HL-60/S4 treated with retinoic acid at 250 ng/mL for 4 days and 3 days (cell line): ENCODE measurements around the gene FRMD4B.

ENCODE experiments used
- in situ Hi-C: fragments of 300-500 bp; cut with MboI; formaldehyde crosslinking; loops from 2 replicates; pipeline ENCODE4 v1.7.0; 2022; ENCODE audit warnings: low sequenced_read_pairs

The FRMD4B gene

GRCh38 chr3:69370156-69370883, 15.6 kb downstream of the FRMD4B start:
- in situ Hi-C loops, result no loop called here

- in situ Hi-C loops, result no loop called here
Observed at GRCh38 chr3:69368129-69368741, 17.7 kb downstream of the FRMD4B start.

DNA sequence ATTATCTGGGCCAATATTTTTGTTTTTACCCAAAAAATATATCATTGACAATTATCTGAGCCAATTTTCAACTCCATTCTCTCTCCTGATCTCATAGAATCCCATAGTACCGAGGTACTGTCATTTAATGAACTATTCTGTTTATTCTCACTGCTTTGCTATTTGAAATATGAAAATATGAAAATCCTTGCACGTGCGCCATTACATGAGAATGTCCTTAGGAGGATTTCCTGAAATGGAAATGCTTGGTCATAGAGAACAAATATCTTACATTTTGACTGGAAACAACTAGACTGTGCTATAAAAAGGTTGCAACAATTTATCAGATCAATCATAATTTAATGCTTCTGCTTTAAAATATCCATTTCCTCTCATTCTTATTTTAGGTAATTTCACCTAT, 18.3 kb downstream of the FRMD4B start:
- in situ Hi-C loops, result no loop called here

GRCh38 chr3:69364354-69364753, 21.5 kb downstream of the FRMD4B start:
- in situ Hi-C loops, result no loop called here

GRCh38 chr3:69360690-69361089, 25.2 kb downstream of the FRMD4B start:
- in situ Hi-C loops, result no loop called here

DNA sequence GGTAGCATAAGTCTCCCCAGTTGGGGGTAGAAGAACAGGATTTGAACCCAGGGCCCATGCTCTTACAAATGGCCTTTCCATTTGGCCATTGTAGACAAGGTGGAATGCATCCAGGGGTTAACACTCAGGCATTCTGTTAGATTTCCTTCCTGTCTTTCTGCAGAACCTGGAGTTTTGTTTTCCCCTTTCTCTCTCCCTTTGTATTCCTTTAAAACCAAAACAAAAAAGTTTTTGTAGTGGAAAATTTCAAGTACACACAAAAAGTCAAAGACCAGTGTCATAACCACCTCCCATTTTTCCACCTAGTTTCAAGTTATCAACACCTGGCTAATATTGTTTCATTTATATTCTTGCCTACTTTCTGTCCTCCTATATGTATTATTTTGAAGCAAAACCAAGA, 26.0 kb downstream of the FRMD4B start:
- in situ Hi-C loops, result no loop called here

DNA sequence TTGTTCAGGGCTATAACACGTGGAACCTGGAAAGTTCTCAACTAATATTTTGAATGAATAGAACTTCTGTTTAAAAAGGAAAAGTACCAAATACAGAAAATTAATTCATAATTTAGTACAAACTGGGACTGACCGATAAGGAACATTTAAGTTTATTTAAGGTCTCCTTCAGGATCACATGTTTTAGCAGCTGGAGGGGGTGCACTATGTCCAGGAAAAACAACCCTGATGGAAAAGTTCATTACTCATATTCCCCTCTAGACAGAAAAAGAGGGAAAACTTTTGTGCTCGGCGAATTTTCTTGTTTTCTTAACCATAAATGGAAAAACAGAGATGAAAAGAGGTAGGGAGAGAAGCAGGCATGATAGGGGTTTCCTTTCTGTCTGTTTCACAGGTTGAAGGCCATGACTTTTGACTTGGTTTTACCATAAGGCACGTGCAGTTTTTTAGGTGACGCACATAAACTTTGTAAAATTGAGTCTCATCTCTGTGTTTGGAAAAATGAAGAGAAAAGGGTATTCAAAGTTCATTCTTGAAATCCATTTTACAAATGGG, 26.5 kb downstream of the FRMD4B start:
- in situ Hi-C loops, result no loop called here

DNA sequence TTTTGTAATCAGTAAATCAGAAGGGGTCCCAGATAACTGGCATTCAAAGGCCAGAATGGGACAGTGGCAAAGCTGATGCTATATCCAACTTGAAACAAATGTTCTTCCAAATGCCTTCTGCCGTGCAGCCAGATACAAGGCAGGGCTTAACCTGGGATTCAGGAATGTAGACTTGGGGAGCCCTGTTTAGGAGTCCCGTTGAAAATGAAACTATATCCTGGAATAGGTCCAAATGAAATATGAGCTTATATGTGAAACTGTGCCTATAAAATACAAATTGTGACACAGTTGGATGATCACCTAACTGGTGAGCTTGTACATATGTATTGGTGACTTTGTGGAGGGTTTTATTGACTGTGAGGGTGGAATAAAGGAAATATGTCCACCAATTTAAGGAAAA, 28.7 kb downstream of the FRMD4B start:
- in situ Hi-C loops, result no loop called here

DNA sequence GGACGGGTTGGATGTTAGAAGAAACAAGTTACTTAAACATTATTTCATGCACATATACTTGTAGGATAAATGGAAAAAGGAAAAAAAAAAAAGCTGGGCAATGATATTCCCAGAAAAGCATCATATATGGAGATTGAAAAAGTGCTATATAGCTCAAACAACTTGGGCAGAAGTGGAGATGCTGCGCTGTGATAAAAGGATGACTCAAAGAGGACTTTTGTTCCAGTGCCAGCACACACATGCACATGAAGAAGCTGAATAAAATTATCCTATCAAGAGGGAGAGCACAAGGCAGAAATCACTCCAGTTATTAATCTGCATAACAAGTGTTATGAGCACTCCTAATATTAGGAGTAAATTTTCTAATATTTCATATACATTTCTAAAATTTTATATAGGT, 30.9 kb downstream of the FRMD4B start:
- in situ Hi-C loops, result no loop called here

GRCh38 chr3:69353503-69353902, 32.4 kb downstream of the FRMD4B start:
- in situ Hi-C loops, result no loop called here

- in situ Hi-C loops, result no loop called here
Observed at GRCh38 chr3:69353088-69353478, 32.8 kb downstream of the FRMD4B start.

- in situ Hi-C loops, result no loop called here
Observed at GRCh38 chr3:69352305-69353087, 33.4 kb downstream of the FRMD4B start.

DNA sequence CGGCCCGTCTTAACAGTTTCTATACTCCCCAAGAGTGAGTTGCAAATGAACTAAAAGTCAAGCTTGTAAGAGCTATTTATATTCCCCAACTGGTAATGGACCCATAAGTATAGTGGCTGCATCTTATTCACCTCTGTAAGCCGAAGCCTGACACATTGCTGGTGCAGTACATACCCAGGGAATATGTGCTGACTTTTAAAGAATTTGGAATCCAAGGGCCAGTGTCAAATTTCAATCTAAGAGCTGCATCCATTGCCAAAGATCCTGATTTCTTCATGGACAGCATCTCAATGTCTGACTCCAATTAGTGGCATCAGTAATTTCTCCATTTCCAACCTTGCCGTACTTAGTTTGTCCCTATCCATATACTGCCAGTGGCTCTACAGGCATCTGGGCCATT, 42.0 kb downstream of the FRMD4B start:
- in situ Hi-C loops, result no loop called here

DNA sequence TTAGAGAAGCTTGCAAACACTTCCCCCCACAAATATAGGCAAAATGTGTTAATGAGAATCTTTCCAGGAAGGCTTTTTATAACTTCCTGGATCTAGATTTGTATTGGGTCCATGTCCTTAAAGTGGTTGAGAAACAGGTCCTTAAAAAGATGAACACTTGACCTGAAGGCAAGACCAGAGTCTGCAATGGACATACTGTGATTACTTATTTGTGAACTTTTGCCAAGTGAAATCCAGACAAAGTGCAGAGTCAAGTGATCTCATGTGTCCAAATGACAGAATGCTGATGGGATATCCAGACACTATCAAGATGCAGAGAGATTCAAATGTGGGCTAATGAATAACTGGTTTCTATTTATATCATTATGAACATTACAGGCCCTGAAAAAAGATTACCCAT, 43.8 kb downstream of the FRMD4B start:
- in situ Hi-C loops, result no loop called here

DNA sequence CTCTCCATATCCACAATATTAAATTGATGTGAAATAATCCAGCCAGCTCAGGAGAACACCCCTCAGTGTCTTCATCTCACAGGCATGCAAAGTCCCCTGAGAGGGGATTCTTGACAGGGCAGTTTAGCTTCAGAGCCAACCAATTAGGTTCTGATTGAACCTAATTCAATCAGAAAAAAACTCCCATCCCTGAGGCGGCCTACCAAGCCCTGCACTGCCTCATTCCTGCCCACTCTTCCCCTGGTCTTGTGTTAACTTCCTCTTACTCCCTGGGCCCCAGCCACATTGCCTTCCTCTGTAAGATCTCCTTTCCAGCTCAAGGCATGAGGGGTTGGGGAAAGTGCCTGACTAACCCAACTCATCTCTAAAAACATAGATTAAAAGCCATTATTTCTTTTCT, 46.1 kb downstream of the FRMD4B start:
- in situ Hi-C loops, result no loop called here

GRCh38 chr3:69338911-69339310, 47.0 kb downstream of the FRMD4B start:
- in situ Hi-C loops, result no loop called here

DNA sequence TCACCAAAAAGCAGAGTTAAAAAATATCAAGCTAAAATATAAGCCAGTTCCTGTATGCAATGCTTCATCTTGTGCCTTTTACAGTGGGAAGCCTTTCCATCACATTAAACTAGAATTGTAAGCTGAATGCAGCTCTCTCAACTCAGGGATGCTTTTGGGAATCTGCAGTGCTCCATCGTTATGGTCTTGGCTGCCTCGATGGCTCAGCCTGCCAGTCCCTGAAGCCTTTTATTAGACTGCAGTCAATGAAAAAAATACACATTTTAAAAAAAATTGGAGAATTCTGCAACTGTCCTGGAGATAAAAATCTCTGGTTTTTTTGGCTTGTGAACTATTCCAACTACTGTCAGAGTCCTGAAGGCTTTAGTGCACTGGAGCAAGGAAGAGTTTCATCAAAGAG, 53.0 kb downstream of the FRMD4B start:
- in situ Hi-C loops, result no loop called here

DNA sequence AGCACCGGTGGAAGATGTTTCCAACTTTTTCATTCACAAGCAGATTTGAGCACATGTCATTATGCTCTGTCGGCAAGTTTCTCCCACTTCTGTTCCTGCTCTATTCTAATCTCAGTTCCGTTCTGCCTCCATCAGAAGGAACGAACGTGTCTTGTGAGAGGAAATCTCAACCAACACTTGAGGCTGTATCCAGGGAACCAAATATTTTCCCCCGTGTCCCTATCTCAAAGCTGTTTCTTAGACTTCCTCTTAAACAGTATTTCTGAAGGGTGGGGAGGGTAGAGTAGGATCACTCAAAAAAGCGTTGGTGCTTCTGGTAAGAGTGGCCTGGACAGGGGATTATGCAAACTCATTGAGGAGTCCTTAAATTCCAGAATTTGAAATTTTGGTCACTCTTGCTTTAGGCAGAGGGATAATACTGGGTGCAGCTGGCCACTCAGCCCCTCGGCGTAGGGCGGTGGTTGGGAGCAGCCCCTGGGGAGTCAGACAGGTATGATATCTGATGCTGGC, 54.9 kb downstream of the FRMD4B start:
- in situ Hi-C loops, result no loop called here

DNA sequence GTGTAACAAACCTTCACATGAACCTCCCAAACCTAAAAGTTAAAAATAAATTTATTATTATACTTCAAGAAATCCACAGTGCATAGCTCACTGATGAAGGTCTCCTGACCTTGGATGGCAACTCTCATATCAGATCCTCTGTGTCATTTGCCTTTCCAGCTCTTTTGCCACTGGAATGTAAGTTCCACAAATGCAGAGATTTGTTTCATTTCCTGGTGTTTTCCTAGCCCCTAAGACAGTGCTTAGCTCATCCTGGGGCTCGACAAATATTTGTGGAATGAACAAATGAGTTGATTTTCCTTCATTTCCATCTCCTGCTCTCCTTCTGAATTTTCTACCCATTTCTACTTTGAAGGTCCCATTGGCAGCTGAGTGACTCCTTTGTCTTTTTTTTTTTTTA, 56.0 kb downstream of the FRMD4B start:
- in situ Hi-C loops, result no loop called here

- in situ Hi-C loops, result no loop called here
Observed at GRCh38 chr3:69328963-69329302, 57.0 kb downstream of the FRMD4B start.

DNA sequence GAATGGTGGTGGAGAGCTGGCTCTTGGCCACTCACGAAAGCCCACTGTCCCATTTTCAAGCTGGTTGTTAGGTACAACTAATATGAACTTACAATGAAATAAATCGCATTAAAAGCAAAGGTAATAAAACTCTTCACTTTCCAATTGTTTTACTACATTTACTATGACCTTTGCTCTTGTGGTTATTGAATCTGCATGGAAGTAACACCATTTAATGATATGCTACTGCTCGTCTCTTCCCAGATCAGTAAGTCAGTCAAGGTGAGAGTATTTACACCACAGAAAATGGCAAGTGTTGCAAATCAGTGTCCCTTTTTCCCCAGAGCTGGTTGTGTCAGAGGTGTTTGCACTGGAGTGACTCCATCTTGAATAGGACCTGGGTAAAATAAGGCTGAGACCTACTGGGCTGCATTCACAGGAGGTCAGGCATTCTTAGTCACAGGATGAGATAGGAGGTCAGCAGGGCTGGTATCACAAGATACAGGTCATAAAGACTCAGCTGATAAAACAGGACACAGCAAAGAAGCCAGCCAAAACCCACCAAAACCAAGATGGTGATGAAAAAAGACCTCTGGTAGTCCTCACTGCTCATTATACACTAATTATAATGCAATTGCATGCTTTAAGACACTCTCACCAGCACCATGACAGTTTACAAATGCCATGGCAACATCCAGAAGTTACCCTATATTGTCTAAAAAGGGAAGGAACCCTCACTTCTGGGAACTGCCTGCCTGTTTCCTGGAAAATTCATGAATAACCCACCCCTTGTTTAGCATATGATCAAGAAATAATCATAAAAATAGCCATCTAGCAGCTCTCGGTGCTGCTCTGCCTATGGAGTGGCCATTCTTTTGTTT, 57.6 kb downstream of the FRMD4B start:
- in situ Hi-C loops, result no loop called here
